ENCODE measurements around the gene IFT57.

GRCh38 chr3:108225221-108225620 lies 3.0 kb upstream of the IFT57 start:
- TF ChIP-seq CTCF (IDR thresholded peaks at IDR 0.05) (no peak), POLR2A (IDR thresholded peaks at IDR 0.05) (no peak), POLR2AphosphoS5 (IDR thresholded peaks at IDR 0.05) (no peak), EP300 (IDR thresholded peaks at IDR 0.05; ENCODE audit: low read depth) (no peak)

Data from transverse colon (tissue), 4 donors.